ENCODE results near the gene RANBP6.
"Not testable (repeated sequence)": the region's sequence is repeated elsewhere in the genome, so short reads cannot be mapped to it uniquely, and the experiment has no call there.

RANBP6 gene

GRCh38 chr9:6015278-6016157, at the start of gene RANBP6:
Gene RANBP6, minus strand, starts transcription at chr9:6015624. Its CDS starts 17 bp downstream, at chr9:6015607.
- peak; percentile 96 for DNase-seq

GRCh38 chr9:6063146-6063545, 47.7 kb upstream of the RANBP6 start:
- not testable (repeated sequence) for DNase-seq

GRCh38 chr9:6055666-6056065, 40.2 kb upstream of the RANBP6 start:
- DNase-seq = no peak

GRCh38 chr9:6055216-6055615, 39.8 kb upstream of the RANBP6 start:
- DNase-seq = no peak

GRCh38 chr9:6054280-6055099, 39.1 kb upstream of the RANBP6 start:
- DNase-seq = peak; percentile 56

- DNase-seq = no peak
Observed at GRCh38 chr9:6052293-6052919, 37.0 kb upstream of the RANBP6 start.

- DNase-seq = no peak
Observed at GRCh38 chr9:6051511-6051950, 36.1 kb upstream of the RANBP6 start.

- no peak for DNase-seq
Observed at GRCh38 chr9:6049798-6050197, 34.4 kb upstream of the RANBP6 start.

GRCh38 chr9:6048039-6048438, 32.6 kb upstream of the RANBP6 start:
- DNase-seq = no peak

GRCh38 chr9:6047020-6047419, 31.6 kb upstream of the RANBP6 start:
- no peak for DNase-seq

- DNase-seq = no peak
Observed at GRCh38 chr9:6045364-6045763, 29.9 kb upstream of the RANBP6 start.

- DNase-seq = no peak
Observed at GRCh38 chr9:6040077-6040476, 24.7 kb upstream of the RANBP6 start.

GRCh38 chr9:6036391-6036790, 21.0 kb upstream of the RANBP6 start:
- DNase-seq = no peak

GRCh38 chr9:6034954-6035353, 19.5 kb upstream of the RANBP6 start:
- DNase-seq = no peak

GRCh38 chr9:6029604-6030274, 14.3 kb upstream of the RANBP6 start:
- DNase-seq = no peak

- no peak for DNase-seq
Observed at GRCh38 chr9:6024035-6024554, 8.7 kb upstream of the RANBP6 start.

- DNase-seq = not testable (repeated sequence)
Observed at GRCh38 chr9:6016975-6017374, 1.6 kb upstream of the RANBP6 start.

- DNase-seq = no peak
Observed at GRCh38 chr9:6014670-6015270, 654 bp downstream of the RANBP6 start.

GRCh38 chr9:6008169-6008979, 7.0 kb downstream of the RANBP6 start:
- DNase-seq = peak; percentile 100

GRCh38 chr9:6007770-6008168, 7.7 kb downstream of the RANBP6 start:
- peak; percentile 88 for DNase-seq

Data from right forelimb (tissue), 1 donor.